Immature natural killer cell (primary cell): ENCODE measurements around the gene CRELD2. TPM values are rescaled to one million over a fixed set of nuclear protein-coding genes. Genes with fewer than 3 reads are reported as not detected.

Experiments
- DNase-seq, 3 donors: peaks; one replicate each; pipeline ENCODE4 v3.0.0; 2022; ENCODE audit warnings: mixed read lengths in 1 of 3
- H3K27ac Mint-ChIP-seq, 6 donors: one replicate each; pipeline ENCODE4 v1.8.0; 2020; ENCODE audit warnings: mixed read lengths in 6 of 6, mild to moderate bottlenecking in 5 of 6, inconsistent platforms in 4 of 6, moderate library complexity in 3 of 6
- H3K27me3 Mint-ChIP-seq, 3 donors: one replicate each; pipeline ENCODE4 v1.8.0; 2020 to 2021; ENCODE audit warnings: low read depth in 3 of 3, mild to moderate bottlenecking in 3 of 3, mixed read lengths in 3 of 3, moderate library complexity in 3 of 3, inconsistent platforms in 1 of 3
- H3K36me3 Mint-ChIP-seq, 3 donors: one replicate each; pipeline ENCODE4 v1.8.0; 2020; ENCODE audit warnings: mixed read lengths in 3 of 3, inconsistent platforms in 2 of 3, mild to moderate bottlenecking in 2 of 3
- H3K4me1 Mint-ChIP-seq, 2 donors: one replicate each; pipeline ENCODE4 v1.8.0; 2020; ENCODE audit warnings: inconsistent platforms in 2 of 2, mild to moderate bottlenecking in 2 of 2, mixed read lengths in 2 of 2, moderate library complexity in 1 of 2
- H3K4me3 Mint-ChIP-seq, 5 donors: one replicate each; pipeline ENCODE4 v1.8.0; 2020; ENCODE audit warnings: mild to moderate bottlenecking in 5 of 5, mixed read lengths in 5 of 5, inconsistent platforms in 3 of 5, moderate library complexity in 3 of 5
- H3K9me3 Mint-ChIP-seq, 6 donors: one replicate each; pipeline ENCODE4 v1.8.0; 2020; ENCODE audit warnings: mild to moderate bottlenecking in 6 of 6, mixed read lengths in 6 of 6, inconsistent platforms in 4 of 6, moderate library complexity in 3 of 6
- polyA plus RNA-seq, 3 donors: library from polyadenylated mRNA; unstranded; fragments of 300-500 nt; fragmentation: Illumina TruSeq; gene quantifications; one replicate each; pipeline ENCODE4 v1.2.3, GENCODE V29; 2021

The CRELD2 gene
- polyA plus RNA-seq, 3 donors from 2014 or later: 61.3 to 94.8 (median 76.9) TPM

DNA sequence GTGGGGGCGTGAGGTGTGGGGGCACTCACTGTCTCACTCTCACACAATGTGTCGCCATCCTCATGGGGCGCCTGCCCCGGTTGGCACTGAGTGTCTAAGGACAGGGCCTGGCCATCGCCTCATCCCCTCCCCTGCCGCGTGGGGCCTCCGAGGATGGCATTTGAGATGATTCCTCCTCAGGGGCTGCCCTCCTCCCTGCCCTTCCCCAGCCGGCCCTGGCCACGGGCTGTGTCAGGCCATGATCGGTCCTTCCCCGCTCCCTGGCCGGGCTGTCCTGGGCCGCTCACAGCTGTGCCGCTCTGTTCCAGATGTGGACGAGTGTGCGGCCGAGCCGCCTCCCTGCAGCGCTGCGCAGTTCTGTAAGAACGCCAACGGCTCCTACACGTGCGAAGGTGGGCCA, 4.5 kb downstream of the CRELD2 start:
- Mint-ChIP-seq H3K4me1 (peaks cover 26 to 28% of the 10 kb centered on the region in 2 donors), H3K27me3 (peaks cover 8 to 14% (median 8%) of the 10 kb centered on the region in 3 donors), H3K36me3 (peaks cover 3 to 16% (median 11%) of the 10 kb centered on the region in 3 donors), H3K9me3 (no peaks in the 10 kb centered on the region), H3K27ac (no peak overlapping the region), H3K4me3 (no peak overlapping the region)
- no peak for DNase-seq

DNA sequence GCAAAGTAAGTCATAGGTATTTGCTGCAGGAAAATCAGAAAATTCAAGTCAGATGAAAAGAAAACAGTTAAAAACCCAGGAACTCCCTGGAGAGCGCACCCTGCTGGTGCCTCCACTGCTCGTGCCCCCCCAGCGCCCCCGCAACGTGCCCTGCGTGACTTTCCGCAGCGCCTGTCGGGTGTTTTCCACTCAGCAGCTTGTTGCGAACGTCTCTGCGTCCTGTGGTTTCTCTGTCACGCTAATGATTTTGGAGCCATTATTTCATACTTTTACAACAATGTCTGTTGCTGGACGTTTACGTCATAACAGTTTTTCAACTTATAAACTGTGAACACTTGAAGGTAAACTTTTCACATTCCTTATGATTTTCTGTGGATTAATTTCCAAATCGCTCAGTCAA, 5.0 kb downstream of the CRELD2 start:
- no peak overlapping the region for H3K4me3 Mint-ChIP-seq
- H3K4me1 Mint-ChIP-seq: peaks cover 26 to 28% of the 10 kb centered on the region in 2 donors
- H3K27ac Mint-ChIP-seq: no peak overlapping the region
- H3K9me3 Mint-ChIP-seq: no peaks in the 10 kb centered on the region
- no peak for DNase-seq
- peaks cover 8 to 14% (median 8%) of the 10 kb centered on the region in 3 donors for H3K27me3 Mint-ChIP-seq
- peaks cover 3 to 16% (median 11%) of the 10 kb centered on the region in 3 donors for H3K36me3 Mint-ChIP-seq

GRCh38 chr22:49924113-49924833, 5.8 kb downstream of the CRELD2 start:
- Mint-ChIP-seq H3K4me1 (peaks cover 26 to 28% of the 10 kb centered on the region in 2 donors), H3K4me3 (no peak overlapping the region), H3K36me3 (peaks cover 3 to 16% (median 11%) of the 10 kb centered on the region in 3 donors), H3K9me3 (no peaks in the 10 kb centered on the region), H3K27ac (no peak overlapping the region), H3K27me3 (peaks cover 8 to 14% (median 8%) of the 10 kb centered on the region in 3 donors)
- no peak for DNase-seq

DNA sequence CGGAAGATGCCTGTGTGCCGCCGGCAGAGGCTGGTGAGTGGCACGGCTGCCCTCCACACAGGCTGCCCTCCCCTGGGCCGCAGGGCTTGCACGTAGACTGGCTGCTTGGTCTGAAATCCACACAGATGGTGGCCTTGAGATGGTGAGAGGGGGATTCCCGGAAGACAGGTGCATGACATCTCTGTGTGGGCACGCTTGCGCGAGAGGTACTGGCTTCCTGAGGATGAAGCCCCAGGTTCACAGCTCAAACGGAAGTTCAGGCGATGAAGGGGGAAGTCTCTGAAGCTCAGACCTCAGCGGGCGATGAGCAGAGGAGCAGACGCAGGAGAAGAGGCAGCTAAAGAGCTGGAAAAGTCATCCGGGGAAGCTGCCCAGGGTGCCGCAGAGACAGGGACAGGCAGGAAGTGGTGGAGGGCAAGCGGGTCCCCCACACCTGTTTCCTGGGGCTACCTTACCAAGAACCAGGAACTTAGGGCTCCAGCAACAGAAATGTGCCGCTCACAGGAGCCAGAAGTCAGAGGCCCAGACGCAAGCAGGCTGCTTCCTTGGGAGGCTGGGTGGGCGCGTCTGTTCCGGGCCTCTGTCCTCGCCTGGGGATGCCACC, 7.2 kb downstream of the CRELD2 start:
- peak; percentile 56 to 65 (median 62) for DNase-seq
- Mint-ChIP-seq H3K27ac (peak overlapping the region; percentile 86 to 94 (median 90)), H3K4me1 (peaks cover 16 to 20% of the 10 kb centered on the region in 2 donors), H3K27me3 (peaks cover 6 to 14% (median 8%) of the 10 kb centered on the region in 3 donors), H3K9me3 (no peaks in the 10 kb centered on the region), H3K36me3 (peaks cover 3 to 16% (median 11%) of the 10 kb centered on the region in 3 donors), H3K4me3 (peak overlapping the region; percentile 66 to 87 (median 74))

DNA sequence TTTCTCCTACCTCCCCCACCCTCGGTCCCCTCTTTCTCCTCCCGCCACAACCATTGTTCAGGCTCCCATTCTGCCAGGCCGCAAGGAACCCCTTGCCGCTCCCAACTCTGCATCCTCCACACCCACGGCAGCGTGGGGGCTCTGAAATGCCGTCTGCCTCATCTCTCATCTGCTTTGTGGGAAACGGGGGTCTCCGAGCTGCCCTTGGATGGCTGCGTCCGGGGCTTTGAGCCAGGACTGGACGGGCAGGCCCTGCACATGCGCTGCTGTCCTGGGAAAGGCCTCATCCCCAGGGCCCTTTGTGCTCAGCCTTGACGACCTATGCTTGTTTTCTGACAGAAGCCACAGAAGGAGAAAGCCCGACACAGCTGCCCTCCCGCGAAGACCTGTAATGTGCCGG, 8.5 kb downstream of the CRELD2 start:
- Mint-ChIP-seq H3K36me3 (peaks cover 3 to 16% (median 11%) of the 10 kb centered on the region in 3 donors), H3K27ac (peak overlapping the region in 1 of 6 donors; percentile 74), H3K4me3 (no peak overlapping the region), H3K4me1 (peaks cover 22 to 26% of the 10 kb centered on the region in 2 donors), H3K9me3 (no peaks in the 10 kb centered on the region), H3K27me3 (peaks cover 6 to 14% (median 8%) of the 10 kb centered on the region in 3 donors)
- DNase-seq: no peak

DNA sequence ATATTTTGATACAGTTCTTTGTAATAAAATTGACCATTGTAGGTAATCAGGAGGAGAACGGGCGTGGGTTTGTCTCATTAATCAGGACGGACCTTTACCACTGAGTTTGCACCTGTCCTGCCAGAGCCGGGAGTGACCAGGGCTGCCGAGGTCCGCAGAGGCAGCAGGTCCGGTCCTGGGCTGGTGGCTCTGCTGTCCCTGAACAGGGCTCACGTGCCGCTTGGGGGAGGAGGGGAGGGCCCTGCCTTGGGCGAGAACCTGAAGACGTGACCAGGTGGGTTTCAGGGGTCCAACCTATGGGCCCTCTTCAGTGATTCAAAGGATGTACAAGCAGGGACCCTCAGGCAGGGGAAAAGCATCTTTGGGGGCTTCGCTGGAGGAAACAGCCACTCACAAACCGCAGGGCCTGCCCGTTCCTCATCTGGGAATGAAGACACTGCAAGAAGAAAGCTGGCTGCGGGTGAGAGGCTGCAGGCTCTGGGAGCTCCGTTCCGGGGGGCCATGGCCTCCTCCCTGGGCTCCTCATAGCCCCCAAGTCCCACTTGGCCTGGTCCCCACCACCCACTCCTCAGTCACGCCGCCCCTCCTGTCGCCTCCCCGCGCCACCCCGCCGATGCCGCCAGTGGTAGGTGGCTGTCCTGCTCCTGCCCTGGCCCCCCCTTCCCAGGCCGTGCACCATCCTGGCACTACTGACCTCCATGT, 9.2 kb downstream of the CRELD2 start:
- peak overlapping the region in 1 of 5 donors; percentile 23 for H3K4me3 Mint-ChIP-seq

DNA sequence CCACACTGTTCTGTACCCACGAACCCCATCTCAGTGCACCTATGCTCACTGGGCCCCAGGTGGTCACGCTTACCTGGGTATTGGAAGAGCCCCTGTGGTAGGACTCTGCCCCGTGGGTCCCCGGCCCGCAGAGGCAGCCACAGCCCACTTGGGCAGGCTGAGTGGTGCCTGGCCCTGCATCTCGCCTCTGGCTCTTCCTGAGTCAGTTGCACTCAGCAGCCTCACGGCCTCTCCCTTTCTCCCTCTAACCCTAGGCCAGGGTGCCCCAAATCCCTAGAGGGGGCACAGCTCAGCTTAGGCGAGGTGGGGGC, 9.7 kb downstream of the CRELD2 start:
- Mint-ChIP-seq H3K4me3 (no peak overlapping the region), H3K36me3 (peaks cover 3 to 16% (median 7%) of the 10 kb centered on the region in 3 donors), H3K4me1 (peaks cover 26 to 30% of the 10 kb centered on the region in 2 donors), H3K9me3 (no peaks in the 10 kb centered on the region), H3K27me3 (peaks cover 6 to 14% (median 8%) of the 10 kb centered on the region in 3 donors), H3K27ac (no peak overlapping the region)
- DNase-seq: no peak

More for the DNA sequence above, 9.2 kb downstream of the CRELD2 start:
- H3K27ac Mint-ChIP-seq: peak overlapping the region in 2 of 6 donors; percentile 74
- H3K36me3 Mint-ChIP-seq: peaks cover 3 to 16% (median 8%) of the 10 kb centered on the region in 3 donors
- DNase-seq: no peak
- H3K27me3 Mint-ChIP-seq: peaks cover 6 to 14% (median 8%) of the 10 kb centered on the region in 3 donors
- H3K4me1 Mint-ChIP-seq: peaks cover 22 to 26% of the 10 kb centered on the region in 2 donors
- no peaks in the 10 kb centered on the region for H3K9me3 Mint-ChIP-seq

- Mint-ChIP-seq H3K27me3 (peaks cover 6 to 14% (median 8%) of the 10 kb centered on the region in 3 donors), H3K36me3 (peaks cover 2 to 12% (median 3%) of the 10 kb centered on the region in 3 donors), H3K4me1 (peaks cover 28 to 32% of the 10 kb centered on the region in 2 donors), H3K27ac (no peak overlapping the region), H3K9me3 (no peaks in the 10 kb centered on the region), H3K4me3 (no peak overlapping the region)
- no peak for DNase-seq
Observed at GRCh38 chr22:49928555-49929210, 10.2 kb downstream of the CRELD2 start.

DNA sequence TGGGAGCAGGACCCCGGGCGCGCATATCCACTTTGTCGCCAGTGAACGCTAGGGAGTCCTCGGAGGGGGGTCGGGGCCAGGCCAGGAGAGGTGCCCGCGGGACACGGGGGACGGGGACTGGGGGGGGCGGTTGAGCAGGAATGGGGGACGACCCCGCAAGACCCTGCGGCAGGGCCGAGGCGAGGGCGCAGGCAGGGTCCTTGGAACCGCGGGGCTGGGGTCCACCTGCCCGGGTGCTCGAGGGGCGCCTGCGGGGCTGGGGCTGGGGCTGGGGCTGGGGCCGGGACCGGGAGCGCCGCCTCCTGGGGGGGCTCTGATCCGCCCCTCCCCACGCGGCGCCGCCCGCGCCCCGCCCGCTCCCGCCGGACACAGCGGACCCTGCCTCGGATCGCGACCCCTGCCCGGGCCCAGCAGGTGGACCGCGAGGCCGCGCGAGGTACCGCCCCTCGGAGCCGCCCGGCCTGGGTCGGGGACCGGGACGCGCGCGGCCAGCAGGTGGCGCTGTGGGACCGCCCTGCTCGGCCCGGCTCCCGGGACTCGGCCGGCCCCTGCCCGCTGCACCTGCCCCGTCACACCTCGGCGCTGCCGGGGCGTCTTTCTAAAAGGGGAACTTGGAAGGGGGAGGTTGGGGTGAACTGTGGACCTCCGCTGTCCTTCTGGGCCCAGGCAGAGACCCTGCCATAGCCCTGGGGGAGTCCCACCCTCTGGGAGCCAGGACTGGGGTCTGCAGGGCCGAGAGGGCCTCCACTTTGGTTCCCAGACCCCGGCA, 11.0 kb downstream of the CRELD2 start:
- peak; percentile 74 to 78 (median 77) for DNase-seq
- Mint-ChIP-seq H3K4me3 (no peak overlapping the region), H3K27ac (no peak overlapping the region), H3K36me3 (peaks cover 0 to 12% (median 3%) of the 10 kb centered on the region in 3 donors), H3K27me3 (peaks cover 6 to 14% (median 7%) of the 10 kb centered on the region in 3 donors), H3K4me1 (peaks cover 28 to 34% of the 10 kb centered on the region in 2 donors), H3K9me3 (no peaks in the 10 kb centered on the region)

GRCh38 chr22:49929994-49930575, 11.7 kb downstream of the CRELD2 start:
- Mint-ChIP-seq H3K36me3 (peaks cover 0 to 10% (median 2%) of the 10 kb centered on the region in 3 donors), H3K4me1 (peaks cover 26 to 33% of the 10 kb centered on the region in 2 donors), H3K4me3 (no peak overlapping the region), H3K27ac (no peak overlapping the region), H3K9me3 (no peaks in the 10 kb centered on the region), H3K27me3 (peaks cover 5 to 13% (median 6%) of the 10 kb centered on the region in 3 donors)
- DNase-seq: no peak

GRCh38 chr22:49930596-49931412, 12.4 kb downstream of the CRELD2 start:
- Mint-ChIP-seq H3K27ac (peak overlapping the region; percentile 7 to 73 (median 56)), H3K9me3 (no peaks in the 10 kb centered on the region)

More at GRCh38 chr22:49930596-49931412, 12.4 kb downstream of the CRELD2 start:
- Mint-ChIP-seq H3K4me1 (peaks cover 19 to 26% of the 10 kb centered on the region in 2 donors), H3K4me3 (peak overlapping the region in 1 of 5 donors; percentile 44), H3K27me3 (peaks cover 0 to 10% (median 2%) of the 10 kb centered on the region in 3 donors), H3K36me3 (peaks cover 0 to 4% (median 0%) of the 10 kb centered on the region in 3 donors)
- DNase-seq: peak; percentile 31 to 35 (median 32)
